Liver (tissue), 3 donors: ENCODE data around the gene MOV10L1.

Experiments
- RAD21 ChIP-seq, 2 donors: IDR thresholded peaks; 2 replicates each; pipeline ENCODE4 v1.6.1; 2016; ENCODE audit warnings: antibody characterized with exemption in 2 of 2, mild to moderate bottlenecking in 2 of 2
- TF ChIP-seq, protein P1 (sequence below): IDR thresholded peaks from 2 replicates; pipeline ENCODE4 v1.6.1; 2016; ENCODE audit warnings: antibody characterized with exemption
- TF ChIP-seq, protein P2 (sequence below): fragments of 150-350 bp; IDR thresholded peaks from 2 replicates; pipeline ENCODE4 v1.5.1; 2017; ENCODE audit warnings: improper control_type of control experiment, low read depth, low read length; ENCODE audit not compliant: missing input control
- donor health status: healthy.
- donor health status: healthy.

DNA sequence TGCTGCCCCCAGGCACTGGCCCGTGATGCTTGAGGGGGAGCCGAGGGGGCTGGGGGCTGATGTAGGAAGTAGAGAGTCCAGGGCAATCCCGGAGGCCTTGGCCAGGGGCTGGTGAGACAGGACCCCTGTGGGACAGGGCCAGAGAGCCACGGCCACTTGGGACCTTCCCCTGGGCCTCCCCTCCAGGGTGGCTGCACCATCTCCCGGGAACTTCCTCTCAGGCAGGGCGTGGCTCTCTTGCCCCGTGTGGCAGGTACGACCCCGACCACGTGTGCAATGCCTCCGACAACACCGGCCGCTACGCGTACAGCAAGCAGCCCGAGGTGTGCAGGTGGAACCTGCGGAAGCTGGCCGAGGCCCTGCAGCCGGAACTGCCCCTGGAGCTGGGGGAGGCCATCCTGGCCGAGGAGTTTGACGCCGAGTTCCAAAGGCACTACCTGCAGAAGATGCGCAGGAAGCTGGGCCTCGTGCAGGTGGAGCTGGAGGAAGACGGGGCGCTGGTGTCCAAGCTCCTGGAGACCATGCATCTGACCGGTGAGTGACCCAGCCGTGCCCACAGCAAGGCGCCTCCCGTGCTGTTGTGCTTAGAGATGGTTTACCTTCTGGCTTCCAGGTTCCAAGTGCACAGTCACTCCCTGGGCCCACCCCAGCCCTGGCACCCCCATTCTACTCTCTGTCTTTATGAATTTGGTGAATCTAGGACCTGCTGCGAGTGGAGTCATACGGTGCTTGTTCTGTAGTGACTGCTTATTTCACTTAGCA is 120.8 kb downstream of the MOV10L1 start:
- TF ChIP-seq, protein P1, sequence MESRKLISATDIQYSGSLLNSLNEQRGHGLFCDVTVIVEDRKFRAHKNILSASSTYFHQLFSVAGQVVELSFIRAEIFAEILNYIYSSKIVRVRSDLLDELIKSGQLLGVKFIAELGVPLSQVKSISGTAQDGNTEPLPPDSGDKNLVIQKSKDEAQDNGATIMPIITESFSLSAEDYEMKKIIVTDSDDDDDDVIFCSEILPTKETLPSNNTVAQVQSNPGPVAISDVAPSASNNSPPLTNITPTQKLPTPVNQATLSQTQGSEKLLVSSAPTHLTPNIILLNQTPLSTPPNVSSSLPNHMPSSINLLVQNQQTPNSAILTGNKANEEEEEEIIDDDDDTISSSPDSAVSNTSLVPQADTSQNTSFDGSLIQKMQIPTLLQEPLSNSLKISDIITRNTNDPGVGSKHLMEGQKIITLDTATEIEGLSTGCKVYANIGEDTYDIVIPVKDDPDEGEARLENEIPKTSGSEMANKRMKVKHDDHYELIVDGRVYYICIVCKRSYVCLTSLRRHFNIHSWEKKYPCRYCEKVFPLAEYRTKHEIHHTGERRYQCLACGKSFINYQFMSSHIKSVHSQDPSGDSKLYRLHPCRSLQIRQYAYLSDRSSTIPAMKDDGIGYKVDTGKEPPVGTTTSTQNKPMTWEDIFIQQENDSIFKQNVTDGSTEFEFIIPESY = no peak
- TF ChIP-seq, protein P2, sequence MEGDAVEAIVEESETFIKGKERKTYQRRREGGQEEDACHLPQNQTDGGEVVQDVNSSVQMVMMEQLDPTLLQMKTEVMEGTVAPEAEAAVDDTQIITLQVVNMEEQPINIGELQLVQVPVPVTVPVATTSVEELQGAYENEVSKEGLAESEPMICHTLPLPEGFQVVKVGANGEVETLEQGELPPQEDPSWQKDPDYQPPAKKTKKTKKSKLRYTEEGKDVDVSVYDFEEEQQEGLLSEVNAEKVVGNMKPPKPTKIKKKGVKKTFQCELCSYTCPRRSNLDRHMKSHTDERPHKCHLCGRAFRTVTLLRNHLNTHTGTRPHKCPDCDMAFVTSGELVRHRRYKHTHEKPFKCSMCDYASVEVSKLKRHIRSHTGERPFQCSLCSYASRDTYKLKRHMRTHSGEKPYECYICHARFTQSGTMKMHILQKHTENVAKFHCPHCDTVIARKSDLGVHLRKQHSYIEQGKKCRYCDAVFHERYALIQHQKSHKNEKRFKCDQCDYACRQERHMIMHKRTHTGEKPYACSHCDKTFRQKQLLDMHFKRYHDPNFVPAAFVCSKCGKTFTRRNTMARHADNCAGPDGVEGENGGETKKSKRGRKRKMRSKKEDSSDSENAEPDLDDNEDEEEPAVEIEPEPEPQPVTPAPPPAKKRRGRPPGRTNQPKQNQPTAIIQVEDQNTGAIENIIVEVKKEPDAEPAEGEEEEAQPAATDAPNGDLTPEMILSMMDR = no peak
- TF ChIP-seq RAD21 (IDR thresholded peaks at IDR 0.05) = no peak
